NCI-H1105 (cell line): ENCODE results near the gene NGF.

Source experiments
- DNase-seq: peaks from one replicate; lab custom pipeline; 2025; lab: John Stamatoyannopoulos, UW

Gene NGF

GRCh38 chr1:115336741-115337140, 1.3 kb downstream of the NGF start:
- peak; percentile 4 for DNase-seq

DNA sequence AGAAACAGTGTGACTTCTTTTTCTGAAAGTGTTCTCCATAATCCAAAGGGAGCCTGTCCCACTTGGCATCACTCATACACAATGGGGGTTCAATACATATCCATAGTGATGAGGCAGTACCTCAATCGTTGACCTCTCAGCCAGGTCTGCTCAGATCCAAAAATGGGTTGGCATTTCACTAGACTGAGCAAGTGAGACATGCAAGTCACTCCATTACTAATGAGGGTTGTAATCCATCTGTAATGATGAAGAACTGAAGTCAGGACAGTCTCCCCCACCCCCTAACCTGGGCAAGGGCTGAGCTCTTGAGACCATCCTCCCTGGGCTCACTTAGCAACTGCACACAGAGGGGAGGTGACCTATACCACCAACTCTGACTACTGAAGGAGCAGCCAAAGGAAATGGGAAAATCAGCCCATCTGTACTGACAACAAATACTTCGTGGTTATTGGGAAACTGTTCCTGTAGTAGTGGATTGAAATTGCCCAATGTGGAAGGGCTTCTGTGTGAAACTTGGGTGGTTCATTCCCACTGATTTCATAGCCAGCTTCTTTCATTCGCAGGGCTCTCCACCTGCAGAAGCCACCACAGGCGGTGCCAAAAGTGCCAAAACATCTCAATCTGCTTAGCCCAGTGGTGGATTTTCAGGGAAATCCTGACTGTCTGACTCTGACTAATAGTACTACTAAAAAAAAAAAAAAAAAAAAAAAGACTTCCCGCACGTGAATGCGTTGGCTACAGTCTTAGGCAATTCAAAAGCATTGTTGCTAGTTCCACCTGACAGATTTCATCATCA, 5.0 kb downstream of the NGF start:
- DNase-seq, result no peak

DNA sequence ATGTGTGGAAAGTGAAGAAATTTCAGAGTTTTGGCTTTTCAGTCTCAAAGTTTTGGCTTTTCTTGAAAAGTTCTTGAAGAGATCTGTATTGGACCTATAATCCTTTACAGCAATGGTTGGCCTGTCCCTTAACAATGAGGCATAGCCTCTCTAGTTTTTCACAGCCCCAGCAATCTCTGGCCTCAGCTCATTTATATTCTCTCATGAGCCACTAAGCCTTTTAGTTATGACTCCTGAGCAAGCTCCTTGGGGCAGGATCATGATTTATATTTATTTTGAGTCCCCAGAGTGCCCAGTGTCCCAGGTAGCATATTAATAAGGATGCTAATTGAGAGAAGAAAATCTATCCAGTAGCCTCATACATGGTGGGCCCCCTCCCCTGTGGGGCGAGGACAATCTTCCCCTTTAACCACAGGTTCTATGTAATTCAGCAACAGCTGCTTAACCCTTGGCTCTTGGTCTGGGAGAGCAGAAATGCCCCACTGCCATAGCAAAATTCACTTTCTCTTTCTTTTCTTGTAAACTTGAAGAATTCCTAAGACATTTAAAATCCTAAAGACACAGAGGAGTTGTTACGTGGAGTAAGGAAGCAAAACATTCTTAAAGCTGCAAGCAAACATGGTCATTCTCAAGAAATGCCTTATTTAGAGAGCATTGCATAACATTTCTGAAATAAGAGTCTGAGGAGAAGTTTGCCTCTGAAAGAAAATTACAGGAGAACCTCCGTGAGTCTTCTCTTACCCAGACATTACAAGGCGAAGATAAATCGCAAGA, 6.3 kb downstream of the NGF start:
- no peak for DNase-seq

DNA sequence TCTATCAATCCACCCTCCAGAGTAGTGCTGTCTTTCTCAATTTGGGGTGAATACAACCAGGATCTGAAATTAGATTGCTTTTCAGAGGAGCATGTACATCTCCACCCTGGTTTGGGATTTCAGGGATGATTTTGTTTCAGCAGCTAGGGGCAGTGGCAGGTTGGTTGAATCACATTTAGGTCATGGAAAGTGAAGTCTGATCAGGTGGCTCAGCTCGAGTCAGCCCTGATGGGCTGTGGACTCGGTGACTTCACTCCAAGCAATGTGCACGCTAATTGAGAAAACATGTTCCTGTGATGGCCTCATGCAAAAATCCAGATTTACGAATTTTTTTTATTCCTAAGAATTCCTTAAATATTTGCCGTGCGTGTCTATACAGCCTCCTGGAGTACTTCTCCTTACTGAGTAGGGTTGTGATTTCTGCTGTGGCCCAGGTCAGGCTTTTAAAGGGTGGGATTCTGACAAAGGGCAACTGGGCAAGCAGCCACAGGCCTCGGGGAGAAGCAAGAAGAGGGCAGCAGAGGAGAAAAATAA, 7.5 kb downstream of the NGF start:
- no peak for DNase-seq

DNA sequence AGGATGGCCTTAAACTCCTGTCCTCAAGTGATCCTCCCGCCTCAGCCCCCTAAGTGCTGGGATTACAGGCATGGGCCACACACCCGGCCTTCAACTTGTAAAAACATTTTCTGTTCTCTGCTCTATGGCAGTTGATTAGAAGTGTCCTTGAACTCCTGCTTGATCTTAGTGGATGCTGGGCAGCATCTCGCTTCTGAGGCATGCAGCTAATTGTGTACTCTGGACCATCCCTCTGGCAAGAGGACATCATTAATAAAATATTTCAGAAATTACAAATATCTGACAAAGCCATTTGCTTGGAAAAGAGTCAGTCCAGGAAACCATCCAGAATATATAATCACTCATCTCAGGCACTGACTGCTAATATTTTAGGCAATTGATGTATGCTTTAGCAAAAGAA, 8.1 kb downstream of the NGF start:
- no peak for DNase-seq

DNA sequence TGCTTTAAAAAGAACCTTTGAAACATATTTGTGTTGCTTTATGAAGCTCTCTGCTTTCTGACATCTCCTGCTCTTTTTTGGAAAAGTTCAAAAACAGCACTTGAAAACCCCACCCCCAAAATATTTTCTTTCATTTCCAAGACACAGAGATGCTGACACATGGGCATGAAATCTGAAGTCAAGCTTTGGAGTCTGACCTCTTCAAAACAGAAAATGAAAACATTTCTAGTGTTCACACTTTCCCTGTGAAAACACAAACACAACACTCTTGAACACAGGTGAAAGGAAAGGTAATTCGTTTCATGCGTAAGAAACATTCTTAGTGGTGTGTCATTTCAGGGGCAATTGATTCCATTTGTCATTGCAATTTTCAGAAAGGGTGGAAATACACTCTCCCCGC, 10.8 kb downstream of the NGF start:
- DNase-seq, result no peak

GRCh38 chr1:115326419-115326818, 11.6 kb downstream of the NGF start:
- no peak for DNase-seq

DNA sequence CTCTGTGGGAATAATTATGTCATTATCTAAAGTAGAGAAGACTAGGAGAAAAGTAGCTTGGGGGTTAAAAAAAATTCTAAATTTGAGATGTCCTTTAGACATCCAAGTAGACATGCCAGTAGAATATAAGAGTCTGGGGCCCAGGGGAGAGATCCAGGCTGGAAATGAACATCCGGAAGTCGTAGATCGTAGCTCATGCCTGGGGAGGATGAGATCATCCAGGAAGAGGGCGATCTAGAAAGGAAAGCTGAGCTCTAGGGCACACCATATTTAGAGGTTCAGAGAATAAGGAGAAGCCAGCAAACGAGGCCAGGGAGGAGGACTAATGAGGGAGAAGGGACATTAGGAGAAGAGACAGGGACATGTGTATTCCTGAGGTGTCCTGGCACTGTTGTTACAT, 12.2 kb downstream of the NGF start:
- no peak for DNase-seq

GRCh38 chr1:115324649-115325420, 13.2 kb downstream of the NGF start:
- no peak for DNase-seq

DNA sequence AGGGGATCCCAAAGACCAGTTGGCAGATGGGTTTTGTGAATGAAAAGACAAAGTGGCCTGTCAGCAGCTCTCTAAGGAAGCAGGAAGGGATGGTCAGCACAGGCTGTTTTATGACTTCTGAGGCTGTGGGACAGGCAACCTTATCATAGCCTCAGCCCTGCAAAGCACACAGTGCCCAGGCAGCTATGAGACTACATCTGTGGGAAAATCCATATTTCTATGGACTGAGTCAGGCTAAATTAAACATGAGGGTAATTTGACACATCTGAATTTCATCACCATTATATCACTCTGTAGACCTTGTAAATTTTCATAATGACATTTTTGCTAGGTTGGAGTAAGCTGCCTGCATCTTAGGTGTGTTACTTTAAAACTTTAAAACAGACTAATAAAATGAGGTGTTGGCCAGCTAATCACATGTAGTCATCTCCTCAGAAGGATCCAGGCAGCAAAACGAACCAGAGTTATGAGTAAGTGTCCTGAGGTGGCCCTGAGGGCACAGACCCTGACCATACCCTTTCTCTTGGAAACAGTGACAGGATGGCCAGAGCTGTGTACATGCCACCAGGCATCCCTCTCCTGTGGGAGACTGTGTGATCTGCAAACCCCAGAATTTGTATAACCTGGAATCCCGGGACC, 14.6 kb downstream of the NGF start:
- DNase-seq, result no peak

DNA sequence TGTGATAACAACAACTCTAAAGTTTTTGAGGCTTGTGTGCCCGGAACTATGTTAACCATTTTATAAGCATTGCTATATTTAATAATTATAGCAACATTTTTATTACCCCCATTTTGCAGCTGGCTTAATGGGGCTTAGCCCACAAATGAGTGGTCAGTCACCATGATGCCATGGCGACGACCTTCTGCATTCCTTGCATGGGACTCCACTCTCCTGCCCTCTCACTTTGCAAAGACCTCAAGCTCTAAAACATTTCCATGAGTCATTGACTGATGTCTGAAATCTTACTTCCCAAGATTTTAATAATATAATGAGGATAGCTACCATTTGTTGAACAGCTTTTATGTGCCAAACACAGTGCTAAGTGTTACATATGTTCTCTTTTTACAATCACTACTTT, 15.4 kb downstream of the NGF start:
- DNase-seq, result no peak

GRCh38 chr1:115320377-115320776, 17.7 kb downstream of the NGF start:
- DNase-seq, result no peak

- no peak for DNase-seq
Measured at GRCh38 chr1:115319706-115320105, 18.3 kb downstream of the NGF start.

DNA sequence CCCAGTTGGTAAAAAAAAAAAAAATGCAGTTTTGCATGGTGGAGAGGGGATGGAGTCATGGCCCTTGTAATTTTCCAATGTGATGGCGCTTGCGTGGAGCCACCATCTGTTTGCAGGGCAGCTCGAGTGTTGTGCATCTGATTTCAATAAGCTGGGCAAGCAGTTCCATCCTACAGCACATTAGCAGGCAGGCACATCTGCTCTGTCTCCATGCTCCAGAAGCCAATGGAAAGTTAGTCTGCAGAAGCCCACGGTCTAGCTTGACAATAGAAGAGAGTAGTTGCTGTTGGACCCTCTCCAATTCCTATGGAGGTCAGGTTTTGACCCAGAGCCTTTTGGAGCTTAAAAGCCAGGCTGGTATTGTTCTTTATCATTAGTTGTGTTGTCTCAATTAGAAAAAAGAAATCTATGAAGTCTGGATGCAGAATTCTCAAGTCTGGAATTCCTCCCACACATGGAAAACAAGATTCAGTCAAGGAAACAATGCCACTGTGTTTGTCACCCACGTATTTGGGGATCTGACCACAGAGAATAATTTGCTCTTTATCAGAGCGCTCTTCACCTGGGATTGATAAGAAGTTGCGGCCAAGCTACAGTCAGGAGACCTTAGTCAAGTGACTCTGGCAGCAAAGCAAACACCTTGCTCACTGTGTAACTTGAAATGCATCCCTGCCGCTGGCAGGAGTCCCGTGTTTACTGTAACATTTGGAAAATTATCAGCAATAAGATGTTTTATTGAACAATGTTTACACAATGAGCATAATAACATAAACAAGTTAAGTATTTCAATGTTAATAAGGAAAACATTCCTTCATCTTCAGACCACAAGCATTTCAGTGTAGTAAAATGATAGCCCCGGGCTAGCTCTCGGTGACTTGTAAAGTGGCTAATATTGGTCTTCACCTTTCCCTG, 20.7 kb downstream of the NGF start:
- DNase-seq, result peak; percentile 71

GRCh38 chr1:115314765-115315164, 23.3 kb downstream of the NGF start:
- no peak for DNase-seq

- peak; percentile 50 for DNase-seq
Measured at GRCh38 chr1:115314092-115314491, 24.0 kb downstream of the NGF start.

GRCh38 chr1:115313182-115313581, 24.9 kb downstream of the NGF start:
- no peak for DNase-seq

DNA sequence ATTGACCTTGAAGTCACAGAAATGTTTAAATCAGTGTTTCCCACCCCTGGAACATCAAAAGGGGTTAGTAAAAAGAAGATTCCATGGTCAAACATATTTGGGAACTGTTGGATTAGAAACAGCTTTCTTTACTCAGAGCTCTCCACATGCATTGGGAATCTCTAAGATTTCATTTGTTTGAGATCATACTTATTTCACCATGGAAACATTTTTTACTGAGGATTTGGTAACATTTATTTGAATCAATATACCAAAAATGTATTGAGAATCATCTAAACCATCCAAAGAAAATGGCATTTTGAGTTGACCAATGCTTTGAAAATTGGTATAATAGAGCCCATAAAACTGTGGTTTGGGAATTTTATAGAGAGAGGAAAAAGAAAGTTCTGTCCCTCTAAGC, 25.3 kb downstream of the NGF start:
- no peak for DNase-seq

DNA sequence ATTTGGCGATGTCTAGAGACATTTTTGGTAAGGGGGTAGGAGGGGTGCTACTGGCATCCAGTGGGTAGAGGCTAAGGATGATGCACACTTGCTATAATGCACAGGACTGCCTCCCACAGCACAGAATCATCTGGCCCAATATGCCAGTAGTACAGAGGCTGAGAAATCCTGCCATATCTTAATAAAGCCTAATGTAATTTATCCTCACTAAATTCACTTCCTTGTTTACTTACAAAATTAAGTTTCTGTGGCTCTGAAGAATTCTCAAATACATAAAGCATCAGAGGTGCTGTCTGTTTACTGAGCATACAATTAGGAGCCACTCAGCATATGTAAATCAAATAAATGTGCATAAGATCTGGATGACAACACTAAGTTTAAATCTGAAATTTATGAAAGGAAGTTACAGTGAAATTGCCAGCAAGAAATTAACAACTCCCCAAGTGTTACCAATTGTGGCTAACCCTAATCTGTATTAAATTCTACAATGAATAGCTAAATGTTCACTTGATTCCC, 26.5 kb downstream of the NGF start:
- DNase-seq, result no peak

DNA sequence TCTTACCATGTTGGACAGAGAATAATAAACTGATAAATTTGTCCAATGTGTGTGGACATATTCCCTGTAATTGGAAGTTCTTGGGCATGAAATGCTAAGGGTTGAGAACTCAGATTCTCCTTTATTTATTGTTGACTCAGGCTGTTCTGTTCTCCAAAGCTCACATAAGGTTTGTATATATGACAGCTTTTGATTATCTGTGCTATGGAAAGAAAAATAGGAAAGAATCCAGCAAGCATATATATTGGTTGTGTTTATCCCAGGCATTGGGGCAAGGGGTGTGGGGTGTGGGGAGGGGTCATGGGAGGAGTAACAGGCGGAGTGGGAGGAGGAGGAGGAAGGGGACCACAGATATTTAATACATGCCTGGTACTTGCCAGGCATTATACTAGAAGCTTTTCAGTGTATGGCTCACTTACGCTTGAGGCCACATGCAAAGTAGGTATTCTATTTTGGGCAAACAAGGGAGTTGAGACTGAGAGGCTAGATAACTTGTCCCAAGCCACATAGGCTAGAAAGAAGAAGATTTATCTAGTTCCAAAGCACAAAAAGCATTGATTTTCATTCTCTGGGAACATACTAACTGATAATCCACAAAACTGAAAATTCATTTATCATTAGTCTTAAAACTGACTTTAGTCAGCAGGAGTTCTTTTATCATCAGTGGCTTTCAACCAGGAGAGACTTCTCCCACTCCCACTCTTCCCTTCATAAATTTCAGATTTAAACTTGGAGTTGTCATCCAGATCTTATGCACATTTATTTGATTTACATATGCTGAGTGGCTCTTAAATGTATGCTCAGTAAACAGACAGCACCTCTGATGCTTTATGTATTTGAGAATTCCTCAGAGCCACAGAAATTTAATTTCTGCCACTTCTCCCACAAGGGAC, 27.2 kb downstream of the NGF start:
- DNase-seq, result no peak
